LNCaP clone FGC (cell line): ENCODE results near the gene AP4S1.
"Not testable (repeated sequence)": the region's sequence is repeated elsewhere in the genome, so short reads cannot be mapped to it uniquely, and the experiment has no call there.

Source experiments
- DNase-seq: peaks from one replicate; pipeline ENCODE4 v3.0.0-alpha.2; 2011; ENCODE audit warnings: low read depth
- H3K4me3 ChIP-seq: 2 replicates; pipeline ENCODE4 v1.5.1; 2011; ENCODE audit warnings: mild to moderate bottlenecking, low read depth, low read length, control low read depth
- TF ChIP-seq, protein P1 (sequence below): IDR thresholded peaks from 2 replicates; pipeline ENCODE4 v1.5.1; 2012; ENCODE audit warnings: mild to moderate bottlenecking; ENCODE audit not compliant: control insufficient read depth, insufficient read depth; ENCODE audit errors: extremely low read depth

Gene AP4S1

DNA sequence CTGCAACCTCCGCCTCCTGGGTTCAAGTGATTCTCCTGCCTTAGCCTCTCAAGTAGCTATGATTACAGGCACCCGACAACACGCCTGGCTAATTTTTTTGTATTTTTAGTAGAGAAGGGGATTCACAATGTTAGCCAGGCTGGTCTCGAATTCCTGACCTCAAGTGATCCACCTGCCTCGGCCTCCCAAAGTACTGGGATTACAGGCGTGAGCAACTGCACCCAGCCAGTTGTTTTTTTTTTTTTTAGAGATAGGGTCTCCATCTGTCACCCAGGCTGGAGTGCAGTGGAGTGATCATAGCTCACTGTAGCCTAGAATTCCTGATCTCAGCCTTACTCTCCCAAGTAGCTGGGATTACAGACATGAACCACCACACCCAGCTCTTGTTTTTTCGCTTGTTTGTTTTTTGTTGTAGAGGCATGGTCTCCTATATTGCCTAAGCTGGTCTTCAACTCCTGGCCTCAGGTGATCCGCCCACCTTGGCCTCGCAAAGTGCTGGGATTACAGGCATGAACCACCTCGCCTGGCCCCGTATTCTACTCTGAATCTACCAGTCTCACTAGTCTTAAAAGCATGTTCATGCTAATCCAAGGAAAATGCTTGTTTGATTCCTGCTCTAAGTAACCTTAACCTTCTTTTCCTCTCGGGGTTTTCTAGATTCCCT lies 32.4 kb downstream of the AP4S1 start:
- no peak overlapping the region for H3K4me3 ChIP-seq
- TF ChIP-seq, protein P1, sequence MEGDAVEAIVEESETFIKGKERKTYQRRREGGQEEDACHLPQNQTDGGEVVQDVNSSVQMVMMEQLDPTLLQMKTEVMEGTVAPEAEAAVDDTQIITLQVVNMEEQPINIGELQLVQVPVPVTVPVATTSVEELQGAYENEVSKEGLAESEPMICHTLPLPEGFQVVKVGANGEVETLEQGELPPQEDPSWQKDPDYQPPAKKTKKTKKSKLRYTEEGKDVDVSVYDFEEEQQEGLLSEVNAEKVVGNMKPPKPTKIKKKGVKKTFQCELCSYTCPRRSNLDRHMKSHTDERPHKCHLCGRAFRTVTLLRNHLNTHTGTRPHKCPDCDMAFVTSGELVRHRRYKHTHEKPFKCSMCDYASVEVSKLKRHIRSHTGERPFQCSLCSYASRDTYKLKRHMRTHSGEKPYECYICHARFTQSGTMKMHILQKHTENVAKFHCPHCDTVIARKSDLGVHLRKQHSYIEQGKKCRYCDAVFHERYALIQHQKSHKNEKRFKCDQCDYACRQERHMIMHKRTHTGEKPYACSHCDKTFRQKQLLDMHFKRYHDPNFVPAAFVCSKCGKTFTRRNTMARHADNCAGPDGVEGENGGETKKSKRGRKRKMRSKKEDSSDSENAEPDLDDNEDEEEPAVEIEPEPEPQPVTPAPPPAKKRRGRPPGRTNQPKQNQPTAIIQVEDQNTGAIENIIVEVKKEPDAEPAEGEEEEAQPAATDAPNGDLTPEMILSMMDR: no peak
- DNase-seq: no peak

DNA sequence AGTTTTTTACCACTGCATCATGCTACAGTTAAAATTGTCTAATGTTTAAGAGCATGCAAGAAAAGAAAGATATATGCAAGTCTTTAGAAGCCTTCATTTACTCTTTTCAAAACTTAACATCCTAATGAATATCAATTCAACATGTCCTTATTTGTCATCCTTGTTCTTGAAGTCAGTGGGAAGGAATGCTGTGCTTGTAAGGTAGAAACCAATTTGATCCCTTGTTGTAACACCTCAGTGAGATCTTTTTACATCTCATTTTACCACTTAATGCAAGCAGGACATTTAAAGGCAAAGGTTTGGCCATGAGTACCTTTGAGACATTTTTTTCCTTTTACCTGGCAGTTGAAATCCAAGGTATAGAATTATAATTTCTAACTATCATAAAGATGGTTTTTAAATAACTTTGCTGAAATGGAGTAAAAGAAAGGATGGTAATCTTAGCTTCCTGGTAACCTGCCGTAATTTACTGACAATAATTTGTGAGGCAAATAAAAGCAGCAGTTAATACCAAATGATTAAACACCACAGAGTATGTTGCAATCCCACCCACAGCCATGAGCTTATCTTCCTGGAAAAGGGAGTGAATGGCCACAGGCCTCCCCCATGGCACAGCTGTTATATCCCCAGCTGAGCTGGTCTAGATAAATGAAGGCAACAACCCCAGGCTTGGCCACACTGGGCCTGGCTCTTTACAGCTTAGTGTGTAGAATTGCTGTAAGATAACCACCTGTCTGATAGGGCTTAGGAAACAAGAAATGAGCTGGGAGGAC lies 33.9 kb downstream of the AP4S1 start:
- DNase-seq: no peak
- TF ChIP-seq, protein P1: no peak

DNA sequence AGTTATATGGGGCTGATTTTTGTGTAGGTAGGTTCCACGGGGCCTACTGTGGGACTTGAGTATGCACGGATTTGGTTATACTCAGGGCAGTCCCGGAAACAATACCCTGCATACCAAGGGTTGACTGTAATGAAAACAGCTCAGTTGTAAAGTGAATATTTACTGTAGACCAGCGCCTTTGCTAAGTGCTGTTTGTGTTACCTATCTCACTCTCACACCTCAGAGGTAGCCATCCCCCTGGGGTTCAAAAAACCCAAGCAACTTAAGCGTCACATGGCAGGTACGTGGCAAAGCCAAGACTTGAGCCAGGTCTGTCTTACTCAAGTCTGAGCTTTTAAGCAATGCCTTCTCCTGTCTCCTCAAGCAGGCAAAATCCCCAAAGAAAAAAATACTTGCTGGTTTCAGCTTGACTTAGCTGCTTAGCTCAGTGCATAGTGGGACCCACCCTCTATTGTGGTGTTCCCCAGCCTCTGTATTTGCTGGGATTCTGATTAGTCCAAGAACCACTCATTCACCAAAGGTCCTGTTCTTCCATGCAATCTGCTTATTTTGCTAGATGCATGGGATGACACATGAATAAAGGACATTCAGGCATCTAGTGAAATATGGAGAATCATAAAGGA lies 34.9 kb downstream of the AP4S1 start:
- TF ChIP-seq, protein P1: no peak
- no peak for DNase-seq
- H3K4me3 ChIP-seq: no peak overlapping the region

More for the DNA sequence above, 33.9 kb downstream of the AP4S1 start:
- H3K4me3 ChIP-seq: no peak overlapping the region

DNA sequence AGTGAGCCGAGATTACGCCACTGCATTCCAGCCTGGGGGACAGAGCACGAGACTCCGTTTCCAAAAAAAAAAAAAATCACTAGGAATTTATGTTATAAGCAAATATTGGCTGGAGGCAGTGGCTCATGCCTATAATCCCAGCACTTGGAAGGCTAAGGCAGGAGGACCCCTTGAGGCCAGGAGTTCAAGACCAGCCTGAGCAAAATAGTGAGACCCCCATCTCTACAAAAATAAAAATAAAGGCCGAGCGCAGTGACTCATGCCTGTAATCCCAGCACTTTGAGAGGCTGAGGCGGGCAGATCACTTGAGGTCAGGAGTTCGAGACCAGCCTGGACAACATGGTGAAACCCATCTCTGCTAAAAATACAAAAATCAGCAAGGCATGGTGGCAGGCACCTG lies 37.5 kb downstream of the AP4S1 start:
- not testable (repeated sequence) for DNase-seq, H3K4me3 ChIP-seq

- TF ChIP-seq, protein P1: no peak
- H3K4me3 ChIP-seq: no peak overlapping the region
- no peak for DNase-seq
Observed at GRCh38 chr14:31068235-31068634, 42.8 kb downstream of the AP4S1 start.

GRCh38 chr14:31069343-31069742 lies 43.9 kb downstream of the AP4S1 start:
- DNase-seq: no peak
- no peak overlapping the region for H3K4me3 ChIP-seq
- TF ChIP-seq, protein P1: no peak

GRCh38 chr14:31070431-31070830 lies 45.0 kb downstream of the AP4S1 start:
- TF ChIP-seq, protein P1: no peak
- no peak overlapping the region for H3K4me3 ChIP-seq
- DNase-seq: no peak
